WTC11 (cell line): ENCODE measurements around the gene TRIM65.

Experiments
- CBFB ChIP-seq: sonication (generic); formaldehyde crosslinking; IDR thresholded peaks from 2 replicates; pipeline ENCODE4 v1.8.1; 2022; ENCODE audit warnings: mild to moderate bottlenecking, low read depth, missing genetic modification reagents
- CTCF ChIP-seq: fragments of 200-600 bp; IDR thresholded peaks from 2 replicates; pipeline ENCODE4 v1.8.0; 2022; ENCODE audit warnings: antibody characterized with exemption
- KAT7 ChIP-seq: sonication (generic); formaldehyde crosslinking; IDR thresholded peaks from 2 replicates; pipeline ENCODE4 v1.8.1; 2023; ENCODE audit warnings: missing genetic modification reagents, mild to moderate bottlenecking, borderline replicate concordance

GRCh38 chr17:75875940-75876189, 20.9 kb downstream of the TRIM65 start:
- no peak for TF ChIP-seq CTCF
- no peak for TF ChIP-seq KAT7 (CRISPR knock-in tag)
- TF ChIP-seq CBFB (CRISPR knock-in tag), result no peak
